NK-92 (cell line): ENCODE results near the gene SLC6A1.

Experiments
- DNase-seq: peaks from one replicate; lab custom pipeline; 2025; ENCODE audit not compliant: unreplicated experiment; lab: John Stamatoyannopoulos, UW

The SLC6A1 gene

DNA sequence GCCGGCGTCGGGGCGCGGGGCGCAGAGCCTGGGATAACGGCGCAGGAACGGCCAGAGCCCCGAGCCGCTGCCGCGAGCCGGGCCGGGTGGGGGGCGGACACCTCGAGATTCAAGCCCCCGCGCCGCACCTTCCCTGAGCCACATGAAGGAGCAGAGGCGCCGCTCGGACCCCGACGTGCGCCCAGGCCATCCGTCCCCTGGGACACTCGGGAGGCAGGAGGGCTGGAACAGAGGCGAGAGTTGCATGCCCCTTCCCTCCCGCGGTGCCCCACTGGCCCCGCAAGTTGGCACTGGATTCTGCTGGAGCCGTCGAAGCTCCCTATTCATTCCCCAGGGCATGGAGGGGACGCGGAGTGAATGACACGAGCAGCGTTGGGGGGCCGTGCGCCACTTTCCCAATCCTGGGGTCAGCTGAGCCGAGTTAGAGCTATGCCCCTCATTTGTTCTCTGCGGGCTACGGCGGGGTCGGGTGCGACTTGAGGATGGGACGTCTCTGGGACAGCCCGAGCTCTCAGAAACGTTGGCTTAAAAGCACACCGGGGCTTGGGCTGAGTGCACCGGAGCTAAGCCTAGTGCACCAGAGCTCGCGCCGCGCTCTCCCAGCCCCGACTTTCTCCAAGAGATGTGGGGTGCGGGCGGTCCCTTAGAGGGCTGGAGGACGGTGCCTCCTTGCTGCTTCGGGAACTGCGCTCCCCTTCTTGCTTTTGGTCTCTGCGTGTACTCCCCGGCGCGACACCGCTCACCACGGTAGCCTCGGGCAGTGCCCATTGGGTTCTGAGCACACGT is 588 bp downstream of the SLC6A1 start:
- DNase-seq = no peak

DNA sequence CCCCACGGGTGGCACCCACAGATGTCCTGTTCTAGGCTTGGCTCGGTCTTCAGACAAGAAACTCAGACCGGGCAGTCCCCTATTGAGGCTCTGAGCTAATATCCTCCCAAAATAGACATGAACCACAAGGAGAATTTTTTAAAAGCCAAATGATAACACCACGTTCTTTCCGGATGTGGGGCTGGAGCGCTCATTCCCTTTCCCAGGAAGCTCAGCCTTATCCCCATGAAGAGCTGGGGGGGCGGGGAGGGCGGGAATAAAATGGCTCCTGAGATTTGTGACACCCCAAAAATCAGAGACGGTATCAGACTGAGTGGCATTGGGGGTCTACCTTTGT is 1.1 kb downstream of the SLC6A1 start:
- DNase-seq = no peak

DNA sequence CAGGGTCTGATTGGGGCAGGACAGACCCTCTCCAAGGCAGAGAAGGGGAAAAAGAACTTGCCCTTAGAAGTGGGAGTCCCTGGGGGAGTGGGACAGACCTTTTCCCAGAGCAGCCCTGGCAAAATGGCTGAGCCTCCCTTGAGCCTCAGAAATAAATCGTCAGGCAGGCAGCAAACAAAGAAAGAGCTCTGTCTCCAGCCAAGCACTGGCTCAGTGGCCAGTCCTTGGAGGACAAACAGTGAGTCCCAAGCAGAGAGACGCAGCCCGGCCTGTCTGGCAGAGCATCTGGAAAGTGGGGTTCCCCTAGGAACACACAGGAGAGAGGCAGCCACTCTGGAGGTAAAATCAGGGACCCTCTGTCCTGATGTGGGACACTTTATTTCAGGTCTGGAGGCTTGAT is 1.8 kb downstream of the SLC6A1 start:
- no peak for DNase-seq

GRCh38 chr3:10995871-10996270 is 3.3 kb downstream of the SLC6A1 start:
- DNase-seq = no peak

- no peak for DNase-seq
These were observed 3.9 kb downstream of the SLC6A1 start for GRCh38 chr3:10996345-10997013.

DNA sequence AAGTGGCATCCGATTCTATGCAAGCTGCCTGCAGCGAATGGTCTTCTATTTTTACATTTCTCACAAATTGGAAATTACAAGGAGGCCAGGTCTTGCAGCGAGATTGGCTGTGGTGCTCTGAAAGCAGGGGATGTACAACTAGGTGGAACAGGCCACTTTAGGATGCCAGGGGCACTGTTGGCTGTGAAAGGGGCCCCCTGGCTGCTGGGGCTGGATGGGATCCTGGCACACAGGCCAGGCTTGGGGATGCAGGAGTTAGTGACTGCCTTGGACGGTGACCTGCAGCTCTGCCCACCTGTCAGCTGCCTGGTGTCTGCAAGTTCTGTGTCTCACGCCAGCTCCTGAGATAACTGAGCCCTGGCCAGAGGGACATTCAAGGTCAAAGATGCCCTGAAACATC is 4.6 kb downstream of the SLC6A1 start:
- DNase-seq = no peak

DNA sequence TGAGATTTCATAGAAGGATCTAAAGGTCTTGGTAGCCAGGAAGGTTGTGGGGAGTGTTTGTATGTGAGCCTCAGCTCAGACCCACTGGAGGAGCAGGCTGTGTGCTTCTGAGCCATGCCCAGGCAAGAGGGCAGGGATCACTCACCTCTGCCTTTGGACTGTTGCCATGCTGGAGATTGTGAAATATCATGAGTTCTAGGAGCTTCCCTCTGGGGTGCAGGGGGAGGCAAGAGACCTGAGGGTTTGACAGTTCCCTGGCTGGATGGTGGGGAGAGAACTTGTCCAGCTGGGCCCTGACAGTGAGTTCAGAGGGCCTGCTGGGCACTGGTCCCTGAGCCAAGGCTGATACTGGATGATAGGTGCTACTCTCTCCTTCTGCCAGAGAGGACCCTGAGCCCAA is 6.0 kb downstream of the SLC6A1 start:
- no peak for DNase-seq

DNA sequence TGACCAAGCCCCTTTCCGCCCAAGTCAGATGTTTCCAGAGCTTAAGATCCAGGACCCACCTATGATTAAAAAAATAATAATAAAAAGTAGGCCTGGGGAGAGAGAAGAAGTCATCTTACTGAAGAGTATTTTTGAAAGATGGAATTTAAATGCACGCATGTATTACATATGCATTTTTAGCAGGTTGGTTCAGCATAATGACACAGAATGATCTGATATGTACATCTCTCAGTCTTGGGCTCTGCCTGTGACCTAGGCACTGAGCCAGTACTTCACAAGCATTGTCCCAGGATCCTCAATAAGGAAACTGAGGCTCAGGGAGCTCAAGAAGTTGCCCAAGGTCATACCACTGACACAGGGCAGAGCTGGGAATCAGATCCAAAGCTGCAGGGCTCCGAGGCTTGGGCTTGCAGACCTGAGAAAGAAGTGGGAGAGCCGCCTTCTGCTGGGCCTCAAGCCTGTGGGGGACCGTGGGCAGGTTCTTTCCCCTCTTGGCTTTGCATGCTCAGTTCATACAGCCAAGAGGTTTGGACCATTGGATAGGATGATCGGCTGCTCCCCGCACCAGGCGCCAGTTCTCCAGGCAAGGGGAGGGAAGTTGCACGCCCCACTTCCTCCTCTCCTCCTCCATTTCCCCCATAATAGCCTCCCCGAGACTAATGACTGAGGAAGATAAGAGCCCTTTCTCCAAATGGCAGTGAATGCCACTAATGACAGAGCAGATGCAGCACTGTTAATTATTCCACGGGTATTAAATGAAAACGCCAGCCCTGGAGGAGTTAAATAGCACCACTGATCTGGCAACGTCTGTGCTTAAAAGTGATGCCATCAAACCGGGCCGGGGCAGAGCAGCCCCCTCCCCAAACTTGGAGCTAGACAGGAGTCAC is 6.9 kb downstream of the SLC6A1 start:
- DNase-seq = no peak

DNA sequence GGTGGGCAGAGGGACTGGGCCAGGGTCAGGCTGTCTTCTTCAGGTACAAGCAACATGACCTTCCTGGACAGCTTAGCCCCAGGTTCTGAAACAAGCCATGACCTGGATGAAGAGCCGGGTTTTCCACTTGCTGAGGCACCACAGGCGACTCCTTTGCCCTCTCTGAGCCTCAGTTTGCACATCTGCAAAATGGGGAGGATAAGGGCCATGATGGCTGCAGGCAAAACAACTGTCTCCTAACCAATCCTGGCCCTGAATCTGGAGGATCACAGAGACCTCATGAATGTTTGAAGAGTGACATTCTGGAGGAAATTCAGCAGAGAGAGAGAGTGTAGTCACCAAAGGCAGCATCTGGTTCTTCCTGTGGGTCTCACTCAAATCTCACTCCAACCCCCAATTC is 8.0 kb downstream of the SLC6A1 start:
- DNase-seq = no peak

DNA sequence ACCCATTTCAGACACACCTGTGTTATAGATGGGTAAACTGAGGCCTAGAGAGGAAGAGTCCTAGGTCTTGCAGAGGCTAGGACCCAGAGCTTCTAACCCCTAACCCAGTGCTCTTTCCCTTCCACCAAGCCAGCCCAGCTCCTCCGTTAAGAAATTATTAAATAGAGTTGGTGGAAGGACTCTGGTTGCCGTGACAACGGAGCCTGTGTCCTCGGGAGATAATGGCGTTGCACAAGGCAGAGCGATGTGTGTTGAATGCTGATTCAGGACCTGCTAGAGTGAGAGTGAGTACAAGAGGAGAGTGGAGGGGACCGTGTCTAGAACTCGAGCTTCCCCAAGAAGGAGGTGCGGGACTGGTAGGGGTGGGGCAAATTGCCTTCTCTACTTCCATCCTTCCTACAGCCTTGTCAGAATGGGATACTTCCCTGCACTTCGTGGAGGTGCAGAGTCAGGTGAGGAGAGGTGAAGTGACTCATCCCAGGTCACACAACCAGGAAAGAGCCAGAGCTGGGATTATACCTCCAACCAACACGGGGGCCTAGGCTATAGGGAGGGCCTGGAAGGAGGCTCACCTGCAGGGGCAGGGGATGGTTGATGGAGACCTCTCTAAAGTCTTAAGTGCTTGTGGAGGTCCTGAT is 8.6 kb downstream of the SLC6A1 start:
- DNase-seq = no peak

GRCh38 chr3:11001658-11002021 is 9.1 kb downstream of the SLC6A1 start:
- no peak for DNase-seq

DNA sequence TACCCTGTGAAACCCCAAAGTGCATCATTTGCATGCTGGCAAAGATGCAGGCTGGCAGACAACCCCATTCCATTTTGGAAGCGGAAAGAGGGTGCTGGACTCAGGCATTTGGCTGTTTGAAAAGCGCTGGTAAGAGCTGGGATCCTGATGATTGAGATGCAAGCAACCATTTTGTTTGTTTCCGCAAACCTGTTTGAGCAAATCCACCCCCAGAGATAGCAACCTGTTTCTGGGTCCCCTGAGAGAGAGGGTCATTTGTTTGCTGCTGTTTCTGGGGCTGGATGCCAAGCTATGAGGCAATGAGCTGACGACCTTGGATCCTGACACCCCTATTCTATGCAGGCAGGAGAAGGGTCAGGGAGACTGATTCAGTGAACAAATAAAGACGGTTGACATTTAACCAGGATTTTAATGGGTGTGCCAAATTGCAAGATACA is 9.8 kb downstream of the SLC6A1 start:
- no peak for DNase-seq

DNA sequence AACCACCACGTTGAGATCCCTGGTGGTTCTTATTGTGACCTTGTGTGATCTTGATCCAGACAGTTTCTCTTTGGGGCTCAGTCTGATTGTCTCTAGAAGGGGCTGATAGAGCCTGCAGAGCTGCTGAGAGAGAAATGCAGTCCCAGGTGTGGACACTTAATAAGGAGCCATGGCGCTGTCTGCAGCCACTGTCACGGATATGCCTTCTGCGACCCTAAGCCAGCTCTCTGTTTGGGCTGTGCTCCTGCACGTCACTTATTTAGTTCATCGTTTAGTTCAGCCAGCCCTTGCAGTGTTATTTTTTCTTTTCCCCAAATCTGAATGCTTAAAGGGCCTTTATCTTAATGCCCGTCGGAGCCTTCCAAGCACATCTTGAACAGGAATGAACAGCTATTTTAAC is 12.0 kb downstream of the SLC6A1 start:
- DNase-seq = no peak

- no peak for DNase-seq
These were observed 13.2 kb downstream of the SLC6A1 start for GRCh38 chr3:11005686-11006256.

DNA sequence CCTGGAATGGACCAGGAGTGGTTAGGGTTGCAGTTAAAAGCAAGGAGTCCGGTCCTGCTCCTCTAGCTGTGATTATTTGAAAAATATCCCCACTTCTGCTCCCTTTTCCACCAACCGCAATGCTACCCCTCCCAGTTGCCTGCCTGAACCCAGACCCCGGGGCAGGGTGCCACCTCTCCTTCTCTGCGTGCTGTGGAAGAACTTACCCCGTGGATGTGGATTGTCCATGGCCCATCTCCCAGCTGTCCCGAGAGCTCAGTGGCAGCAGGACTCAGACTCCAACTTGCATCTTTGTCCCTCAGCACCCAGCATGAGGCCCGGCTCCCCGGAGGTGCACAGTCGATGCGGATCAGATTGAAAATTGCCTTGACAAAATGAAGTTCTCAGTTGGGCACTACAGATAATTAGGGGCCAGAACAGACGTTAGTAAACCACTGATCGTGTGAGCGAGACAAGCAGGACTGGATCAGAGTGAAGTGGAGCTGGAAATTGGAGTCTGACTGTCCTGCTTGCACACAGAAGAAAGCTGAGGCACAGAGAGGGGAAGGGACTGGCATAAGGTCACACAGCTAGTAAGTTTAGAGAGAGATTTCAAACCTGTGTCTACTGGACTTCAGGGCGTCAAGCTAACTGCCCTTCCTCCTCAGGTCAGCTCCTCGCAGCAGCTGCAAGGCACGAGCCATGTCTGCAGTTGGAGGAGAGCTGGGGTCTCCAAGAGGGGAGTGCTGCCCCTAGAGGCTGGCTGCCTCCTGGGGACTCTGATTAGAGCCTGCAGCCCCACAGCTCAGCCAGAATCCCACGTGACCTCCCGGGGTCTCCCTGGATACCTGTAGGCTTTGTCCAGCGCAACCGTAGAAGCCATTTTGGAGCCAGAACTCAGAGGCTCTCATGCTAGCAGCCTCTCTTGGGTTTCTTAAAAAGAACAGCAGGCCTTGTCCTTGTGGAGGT is 14.7 kb downstream of the SLC6A1 start:
- no peak for DNase-seq

DNA sequence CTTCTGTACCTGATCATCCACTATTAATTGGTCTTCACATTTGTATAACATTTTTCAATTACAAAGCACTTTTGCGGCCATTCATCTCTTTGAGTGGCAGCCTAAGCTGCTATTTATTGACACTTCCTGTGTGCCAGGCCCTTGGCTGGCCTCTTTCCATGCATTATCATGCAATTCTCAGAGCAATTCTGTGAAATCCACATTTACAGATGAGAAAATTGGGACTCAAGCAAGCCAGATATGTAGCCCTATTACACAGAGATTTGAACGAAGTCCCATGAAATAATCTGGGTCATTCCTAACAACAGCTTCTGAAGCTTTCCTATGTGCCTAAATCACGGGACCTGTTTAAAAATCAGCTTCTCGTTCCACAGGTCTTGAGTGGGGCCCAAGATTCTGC is 17.4 kb downstream of the SLC6A1 start:
- no peak for DNase-seq

DNA sequence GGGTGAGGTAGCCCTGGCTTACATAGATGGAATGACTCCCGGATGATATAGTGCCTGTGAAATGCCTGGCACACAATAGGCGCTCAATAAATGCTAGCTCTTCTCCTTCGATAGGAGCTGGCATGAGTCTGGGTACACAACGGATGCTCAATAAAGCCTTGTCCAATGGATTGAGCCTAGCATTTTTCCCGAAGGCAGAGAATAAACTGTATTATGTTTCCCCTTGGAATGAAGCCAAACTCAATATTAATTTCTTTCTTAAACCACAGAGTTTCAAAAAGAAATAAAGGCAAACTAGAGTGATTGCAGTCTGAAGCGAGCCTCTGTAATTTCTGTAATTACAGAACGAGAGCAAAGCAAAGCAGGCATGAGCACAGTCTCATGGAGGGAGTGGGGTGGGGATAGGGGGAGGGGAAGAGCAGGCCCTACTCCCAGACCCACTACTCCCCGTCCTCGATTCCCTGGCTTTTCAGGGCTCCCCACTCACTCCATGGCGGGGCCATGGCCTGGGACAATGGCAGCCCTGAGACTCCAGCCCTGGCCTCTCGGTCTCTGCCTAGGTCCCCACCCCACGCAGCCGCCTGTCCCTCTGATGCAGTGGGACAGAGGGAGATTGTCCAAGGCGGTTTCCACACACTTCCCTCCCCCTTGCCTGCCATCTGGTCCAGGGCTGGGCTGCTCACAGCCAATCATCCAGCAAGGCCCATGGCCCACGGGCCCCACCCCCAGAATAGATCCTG is 18.0 kb downstream of the SLC6A1 start:
- DNase-seq = no peak

DNA sequence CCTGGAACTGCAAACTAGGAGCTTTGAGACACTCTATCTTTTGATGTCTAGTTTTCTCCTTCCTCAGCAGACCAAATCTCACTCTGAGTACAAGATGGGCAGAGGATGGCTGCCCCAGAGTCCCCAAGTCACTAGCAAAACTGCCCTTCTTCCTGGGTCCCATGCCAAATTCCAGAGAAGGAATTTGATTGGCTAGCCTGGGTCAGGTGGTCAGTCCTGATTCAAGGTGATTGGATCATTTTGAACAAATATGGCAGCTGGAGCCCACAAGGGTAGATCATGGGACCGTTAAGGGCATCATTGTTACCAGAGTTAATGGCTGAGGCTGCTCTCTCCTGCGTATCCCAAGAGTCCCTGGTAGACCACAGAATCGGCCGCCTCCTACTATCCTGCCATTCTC is 21.7 kb downstream of the SLC6A1 start:
- DNase-seq = no peak

DNA sequence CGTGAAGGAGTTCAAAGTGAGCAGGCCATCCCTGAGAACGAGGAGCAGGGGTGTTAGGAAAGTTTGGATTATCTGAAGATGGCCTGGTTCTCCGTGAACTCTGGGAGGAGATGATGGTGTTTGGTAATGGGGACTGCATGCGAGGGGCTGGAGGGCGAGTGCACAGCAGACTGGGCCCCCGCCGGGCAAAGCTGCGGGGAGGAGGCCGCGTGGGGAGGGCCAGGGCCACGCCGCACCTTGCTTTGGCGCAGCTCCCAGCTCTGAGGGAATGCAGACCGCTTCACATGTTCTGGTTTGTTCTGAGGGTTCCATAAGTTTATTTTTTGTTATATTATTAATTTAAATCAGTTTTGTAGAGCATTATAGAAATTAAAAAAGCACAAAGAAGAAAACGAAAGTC is 22.2 kb downstream of the SLC6A1 start:
- DNase-seq = no peak
